Measurements from ENCODE around the gene ZBTB49.

DNA sequence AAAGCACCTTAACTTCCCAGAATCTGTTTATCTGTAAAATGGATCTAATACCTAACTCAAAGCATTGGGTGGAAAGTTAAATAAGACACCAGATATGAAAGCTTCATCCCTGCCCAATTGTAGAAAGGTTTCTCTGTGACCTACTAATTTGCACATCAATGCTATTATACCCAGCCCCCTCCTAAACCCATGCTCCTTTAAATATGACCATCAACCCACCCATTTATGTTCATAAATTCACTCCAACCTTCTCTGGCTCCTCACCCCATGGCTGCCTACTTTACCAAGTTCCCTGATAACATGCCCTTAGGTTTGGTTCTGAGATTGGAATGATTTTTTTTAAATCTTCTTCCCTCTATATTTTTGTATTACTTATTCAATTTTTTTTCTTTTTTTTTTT, 2.0 kb upstream of the ZBTB49 start:
- TF ChIP-seq POLR2A (IDR thresholded peaks at IDR 0.05): no peak
- TF ChIP-seq, protein P1, sequence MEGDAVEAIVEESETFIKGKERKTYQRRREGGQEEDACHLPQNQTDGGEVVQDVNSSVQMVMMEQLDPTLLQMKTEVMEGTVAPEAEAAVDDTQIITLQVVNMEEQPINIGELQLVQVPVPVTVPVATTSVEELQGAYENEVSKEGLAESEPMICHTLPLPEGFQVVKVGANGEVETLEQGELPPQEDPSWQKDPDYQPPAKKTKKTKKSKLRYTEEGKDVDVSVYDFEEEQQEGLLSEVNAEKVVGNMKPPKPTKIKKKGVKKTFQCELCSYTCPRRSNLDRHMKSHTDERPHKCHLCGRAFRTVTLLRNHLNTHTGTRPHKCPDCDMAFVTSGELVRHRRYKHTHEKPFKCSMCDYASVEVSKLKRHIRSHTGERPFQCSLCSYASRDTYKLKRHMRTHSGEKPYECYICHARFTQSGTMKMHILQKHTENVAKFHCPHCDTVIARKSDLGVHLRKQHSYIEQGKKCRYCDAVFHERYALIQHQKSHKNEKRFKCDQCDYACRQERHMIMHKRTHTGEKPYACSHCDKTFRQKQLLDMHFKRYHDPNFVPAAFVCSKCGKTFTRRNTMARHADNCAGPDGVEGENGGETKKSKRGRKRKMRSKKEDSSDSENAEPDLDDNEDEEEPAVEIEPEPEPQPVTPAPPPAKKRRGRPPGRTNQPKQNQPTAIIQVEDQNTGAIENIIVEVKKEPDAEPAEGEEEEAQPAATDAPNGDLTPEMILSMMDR (IDR thresholded peaks at IDR 0.05): no peak
